Stomach (tissue), 4 donors: ENCODE data around the gene CDH23.

Source experiments
- CTCF ChIP-seq, 7 experiments: fragments of 450-650 bp in 4 of 7; fragments of 200-600 bp in 3 of 7; sonication (generic) in 3 of 7; IDR thresholded peaks; one replicate each; pipeline ENCODE4 v1.5.1; 2016 to 2019; ENCODE audit warnings: antibody characterized with exemption in 7 of 7, control low read depth in 2 of 7, mild to moderate bottlenecking in 1 of 7
- EP300 ChIP-seq: sonication (generic); formaldehyde crosslinking; IDR thresholded peaks from one replicate; pipeline ENCODE4 v1.6.1; 2017; ENCODE audit warnings: antibody characterized with exemption
- POLR2A ChIP-seq, 4 donors: fragments of 450-650 bp; IDR thresholded peaks; one replicate each; pipeline ENCODE4 v1.6.1; 2016; ENCODE audit warnings: antibody characterized with exemption in 4 of 4, control low read depth in 2 of 4, mild to moderate bottlenecking in 1 of 4, moderate library complexity in 1 of 4
- POLR2AphosphoS5 ChIP-seq, 3 donors: sonication (generic); formaldehyde crosslinking; IDR thresholded peaks; one replicate each; pipeline ENCODE4 v1.6.1; 2016; ENCODE audit warnings: antibody characterized with exemption in 3 of 3

DNA sequence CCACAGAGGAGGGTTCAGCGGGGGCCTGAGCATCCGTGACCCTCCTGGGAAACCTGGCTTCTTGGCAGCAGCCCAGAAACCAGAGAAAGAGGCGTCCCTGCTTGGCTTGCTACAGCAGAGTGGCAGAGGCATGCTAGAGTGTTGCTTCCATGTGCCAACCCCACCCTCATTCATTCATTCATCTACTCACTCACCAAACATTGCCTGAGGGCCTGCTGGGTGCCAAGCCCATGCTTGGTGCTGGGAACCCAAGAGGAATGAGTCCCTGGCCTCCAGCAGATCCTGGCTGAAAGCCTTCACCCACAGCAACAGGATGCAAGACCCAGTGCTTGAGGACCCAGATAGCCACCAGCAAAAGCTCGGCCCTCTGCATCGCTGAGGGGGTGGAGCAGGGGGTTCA is 129.0 kb downstream of the CDH23 start:
- no peak for TF ChIP-seq POLR2A (IDR thresholded peaks at IDR 0.05)
- no peak for TF ChIP-seq CTCF (IDR thresholded peaks at IDR 0.05)
- no peak for TF ChIP-seq POLR2AphosphoS5 (IDR thresholded peaks at IDR 0.05)
- TF ChIP-seq EP300 = no peak
